ENCODE data around the gene APBA2.

GRCh38 chr15:28998511-28998910 is 112.7 kb downstream of the APBA2 start:
- TF ChIP-seq CTCF (IDR thresholded peaks at IDR 0.05) (no peak), EZH2 (IDR thresholded peaks at IDR 0.05) (no peak), EZH2phosphoT487 (IDR thresholded peaks at IDR 0.05) (no peak)
